HG03097 (cell line): ENCODE measurements around the gene LKAAEAR1.

Experiments
- ATAC-seq: cut with Tn5 transposase; IDR thresholded peaks from one replicate; pipeline ENCODE4 v1.9.1; 2021; ENCODE audit not compliant: unreplicated experiment, low FRiP score

LKAAEAR1 gene

DNA sequence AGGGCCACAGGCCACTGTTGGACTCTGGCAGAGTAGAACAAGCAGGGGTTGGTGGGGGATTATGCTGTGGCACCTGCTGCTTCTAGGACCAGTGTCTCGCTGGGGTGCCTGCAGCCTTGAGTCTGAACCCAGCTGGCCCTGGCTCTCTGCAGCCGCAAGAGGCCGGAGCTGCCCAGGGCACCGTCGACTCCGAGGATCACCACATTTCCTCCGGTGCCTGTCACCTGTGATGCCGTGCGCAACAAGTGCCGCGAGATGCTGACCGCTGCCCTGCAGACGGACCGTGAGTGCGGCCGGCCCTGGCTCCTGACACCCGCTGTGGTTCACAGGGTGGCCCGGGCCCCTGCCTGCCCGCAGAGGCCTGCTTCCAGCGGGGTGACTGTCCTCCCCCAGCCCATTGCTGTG lies 15.0 kb downstream of the LKAAEAR1 start:
- no peak for ATAC-seq

DNA sequence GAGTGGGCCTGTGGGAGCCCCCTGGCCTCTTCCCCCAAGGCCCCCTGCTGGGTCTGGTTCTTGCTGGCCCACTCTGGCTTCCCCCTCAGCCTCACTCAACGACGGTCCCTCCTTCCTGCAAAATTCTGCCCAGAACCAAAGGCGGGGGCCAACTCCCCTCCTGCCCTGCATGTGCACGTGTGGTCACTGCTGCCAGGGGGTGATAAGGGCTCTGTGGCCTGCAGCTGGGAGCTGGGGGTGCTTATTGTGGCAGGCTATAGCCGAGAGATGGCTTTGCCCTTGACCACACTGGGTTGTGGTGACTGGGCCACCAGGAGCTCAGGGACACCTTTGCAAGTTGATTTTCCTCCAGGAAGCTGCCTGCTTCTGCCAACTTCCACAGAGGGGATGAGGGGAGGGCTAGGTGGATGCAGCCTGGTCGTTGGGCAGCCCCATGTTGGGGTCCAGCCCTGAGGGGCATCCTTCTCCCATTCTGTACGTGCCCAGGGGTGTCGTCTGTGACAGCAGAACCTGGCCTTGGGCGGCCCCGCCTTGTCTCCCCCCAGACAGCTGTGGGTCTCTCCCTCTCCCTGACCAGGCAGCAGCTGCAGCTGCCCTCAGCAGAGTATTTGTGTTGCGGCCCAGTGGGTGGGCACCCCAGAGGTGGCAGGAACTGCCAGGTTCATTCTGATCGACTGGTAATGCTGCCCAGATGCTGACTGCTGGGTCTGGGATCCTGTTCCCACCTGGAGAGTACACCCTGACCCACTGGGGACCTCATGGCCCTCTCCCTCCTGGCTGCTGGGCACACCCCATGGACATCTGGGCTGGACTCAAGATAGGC lies 15.6 kb downstream of the LKAAEAR1 start:
- no peak for ATAC-seq

DNA sequence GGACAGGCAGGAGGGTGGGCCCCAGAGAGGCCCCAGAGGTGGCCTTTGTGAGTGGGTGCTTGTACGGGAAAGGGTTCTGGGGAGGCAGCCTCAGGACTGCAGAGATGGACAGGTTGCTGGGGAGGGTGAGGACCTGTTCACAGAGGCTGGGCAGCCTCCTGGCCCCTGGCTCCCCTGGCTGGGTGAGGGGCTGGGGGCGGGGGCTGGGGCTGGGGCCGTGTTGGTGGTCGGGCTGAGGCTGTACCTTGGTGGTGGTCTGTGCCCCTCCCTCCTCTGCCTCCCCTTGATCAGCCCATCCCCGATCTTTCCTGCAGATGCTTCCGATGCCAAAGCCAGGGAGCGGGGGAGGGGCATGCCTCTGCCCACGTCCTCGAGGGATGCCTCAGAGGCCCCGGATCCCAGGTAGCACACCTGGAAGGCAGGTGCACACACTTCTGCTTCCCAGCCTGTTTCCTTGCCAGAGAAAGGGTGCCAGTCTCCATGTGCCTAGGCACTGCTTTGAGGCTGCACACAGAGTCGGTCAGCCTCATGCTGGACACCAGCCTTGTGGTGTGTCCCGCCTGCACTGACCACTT lies 16.4 kb downstream of the LKAAEAR1 start:
- ATAC-seq, result no peak

DNA sequence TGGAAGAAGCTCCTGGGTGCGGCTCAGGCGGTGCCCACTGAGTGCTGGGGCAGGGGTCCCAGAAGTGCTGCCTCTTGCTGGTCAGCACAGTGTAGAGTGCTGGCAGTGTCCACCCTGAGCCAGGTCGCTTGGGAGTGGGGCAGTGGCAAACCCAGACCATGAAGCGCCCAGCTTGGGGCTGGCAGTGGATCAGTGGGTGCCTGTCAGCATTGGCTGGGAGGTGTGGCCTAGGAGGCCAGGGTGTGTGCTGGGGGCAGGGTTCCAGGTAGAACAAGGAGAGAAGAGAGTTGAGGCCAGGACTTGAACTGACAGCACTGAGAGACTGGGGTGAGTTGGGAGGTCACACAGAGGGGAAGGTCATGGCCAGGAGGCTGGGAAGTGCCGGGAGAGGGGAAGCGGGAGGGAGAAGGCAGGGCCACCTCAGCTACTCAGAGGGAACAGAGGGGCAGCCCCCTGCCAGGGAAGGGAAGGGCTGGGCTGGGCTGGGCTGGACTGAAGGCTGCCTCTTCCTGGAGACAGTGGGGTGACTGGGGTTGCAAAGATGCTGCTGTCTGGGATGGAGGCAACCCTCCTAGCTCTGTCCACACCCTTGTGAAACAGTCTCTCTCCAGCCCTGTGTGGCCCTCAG lies 17.1 kb downstream of the LKAAEAR1 start:
- no peak for ATAC-seq

DNA sequence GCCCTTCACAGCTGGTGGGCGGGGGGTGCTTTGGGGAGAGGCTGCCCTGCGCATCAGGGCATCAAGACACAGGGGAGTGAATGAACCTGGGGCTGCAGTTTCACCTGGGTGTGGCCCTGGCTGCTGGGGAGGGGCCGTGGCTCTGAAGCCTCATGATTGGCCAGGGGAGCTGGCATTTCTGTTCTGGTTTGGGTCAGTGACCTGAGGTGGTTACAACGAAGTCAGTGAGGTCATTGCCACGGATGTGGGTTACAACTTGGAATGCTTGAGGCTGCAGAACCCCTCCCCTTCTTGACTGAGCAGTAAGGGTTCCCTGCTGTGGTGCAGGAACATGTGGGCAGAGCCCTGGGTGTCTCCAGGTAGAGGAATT lies 18.2 kb downstream of the LKAAEAR1 start:
- ATAC-seq, result peak; percentile 42

DNA sequence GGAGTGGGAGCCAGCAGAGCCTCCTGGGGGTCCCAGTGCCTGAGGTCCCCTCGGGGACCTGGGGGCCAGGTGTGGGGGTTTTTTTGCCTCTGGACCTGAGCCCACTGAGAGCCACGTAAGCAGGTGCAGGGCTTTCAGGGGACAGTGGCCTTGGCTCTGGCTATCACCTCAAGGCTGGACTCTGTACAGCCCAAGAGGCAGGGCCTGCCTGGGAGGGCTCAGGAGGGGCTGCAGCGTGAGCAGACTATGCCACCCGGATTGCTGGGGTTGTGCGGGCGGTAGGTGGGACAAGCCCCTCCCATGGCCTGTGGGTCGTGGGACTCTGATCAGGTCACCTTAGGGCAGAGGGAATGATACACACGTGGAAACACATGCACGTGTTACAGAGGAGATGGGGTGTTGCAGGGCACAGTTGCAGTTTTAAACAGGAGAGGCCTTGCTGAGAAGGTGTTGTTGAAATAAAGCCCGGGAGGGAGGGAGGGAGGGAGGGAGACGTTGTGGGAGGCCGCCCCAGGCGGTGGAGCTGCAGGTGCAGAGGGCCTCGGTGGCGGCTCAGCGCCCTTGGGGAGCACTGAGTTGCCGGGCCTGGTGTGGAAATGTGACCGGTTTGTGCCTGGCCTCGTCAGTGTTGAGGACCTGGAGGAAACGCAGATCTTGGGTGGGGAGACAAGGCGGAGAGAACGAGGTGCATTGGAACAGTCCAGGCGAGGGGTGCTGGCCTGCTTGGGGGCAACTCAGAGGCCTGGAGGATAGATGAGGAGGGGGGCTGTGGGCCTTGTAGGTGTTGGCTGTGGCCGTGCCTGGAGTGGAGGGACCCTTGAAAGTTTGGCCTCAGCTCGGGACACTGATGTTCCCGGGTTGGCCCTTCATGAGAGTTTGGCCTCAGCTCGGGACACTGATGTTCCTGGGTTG lies 18.9 kb downstream of the LKAAEAR1 start:
- ATAC-seq, result no peak

DNA sequence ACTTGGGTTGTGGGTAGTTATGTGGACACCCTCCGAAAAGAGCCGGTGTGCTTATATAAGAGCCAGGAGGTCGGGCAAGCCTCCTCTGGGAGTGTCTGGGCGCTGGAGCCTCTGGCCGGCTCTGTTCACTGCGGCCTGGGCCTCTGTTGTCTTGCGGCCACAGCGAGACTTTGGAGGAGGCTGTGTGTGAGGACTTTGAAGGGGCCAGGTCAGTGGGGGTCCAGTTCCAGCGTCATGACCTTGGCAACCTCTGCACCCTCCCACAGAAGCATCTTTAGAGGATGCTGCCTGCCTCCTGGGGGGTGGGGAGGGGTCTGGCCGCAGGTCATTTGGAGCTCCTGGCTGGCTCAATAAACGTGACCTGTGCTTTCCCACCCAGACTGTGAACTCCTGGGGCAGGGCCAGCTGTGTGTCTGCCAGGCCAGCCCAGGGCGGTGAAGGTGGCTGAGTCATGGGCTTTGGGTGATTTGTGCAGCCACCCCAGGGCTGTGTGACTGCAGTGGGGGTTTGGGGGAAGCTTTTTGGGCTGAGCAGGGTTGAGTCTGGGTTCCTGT lies 20.0 kb downstream of the LKAAEAR1 start:
- no peak for ATAC-seq

DNA sequence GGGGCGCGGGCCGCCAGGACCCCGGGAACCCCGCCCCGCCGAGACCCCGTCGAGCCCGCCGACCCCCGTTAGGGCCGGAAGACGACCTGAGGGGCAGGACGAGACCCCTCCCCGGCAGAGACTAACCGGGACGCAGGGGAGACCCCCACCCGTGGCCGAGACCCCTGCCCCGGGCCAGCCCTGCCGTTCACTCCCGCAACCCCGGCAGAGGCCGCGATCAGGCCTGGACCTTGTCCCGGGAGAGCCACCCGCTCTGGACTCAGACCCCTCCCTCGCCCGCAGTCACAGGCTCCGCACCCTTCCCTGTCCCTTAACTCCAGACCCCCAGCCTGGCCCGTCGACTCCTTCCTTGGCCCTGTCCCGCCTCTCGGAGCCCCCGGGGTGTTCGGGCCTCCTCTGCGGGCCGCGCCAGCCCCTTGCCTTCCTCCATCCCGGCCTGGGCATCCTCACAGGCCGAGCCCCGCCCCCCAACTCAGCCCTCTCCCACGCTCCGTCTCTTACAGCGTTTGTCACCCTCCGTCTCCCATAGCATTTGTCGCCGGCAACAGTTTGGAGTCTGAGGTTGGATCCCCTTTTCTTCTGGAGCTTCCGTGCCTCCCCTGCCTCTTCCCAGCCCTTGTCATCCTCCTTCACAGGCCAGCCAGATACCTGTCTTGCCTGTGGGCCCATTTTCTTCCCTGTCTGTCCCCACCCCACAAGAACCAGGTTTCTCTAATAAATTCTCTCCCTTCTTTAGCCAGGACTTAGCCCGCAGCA lies 20.6 kb downstream of the LKAAEAR1 start:
- no peak for ATAC-seq

DNA sequence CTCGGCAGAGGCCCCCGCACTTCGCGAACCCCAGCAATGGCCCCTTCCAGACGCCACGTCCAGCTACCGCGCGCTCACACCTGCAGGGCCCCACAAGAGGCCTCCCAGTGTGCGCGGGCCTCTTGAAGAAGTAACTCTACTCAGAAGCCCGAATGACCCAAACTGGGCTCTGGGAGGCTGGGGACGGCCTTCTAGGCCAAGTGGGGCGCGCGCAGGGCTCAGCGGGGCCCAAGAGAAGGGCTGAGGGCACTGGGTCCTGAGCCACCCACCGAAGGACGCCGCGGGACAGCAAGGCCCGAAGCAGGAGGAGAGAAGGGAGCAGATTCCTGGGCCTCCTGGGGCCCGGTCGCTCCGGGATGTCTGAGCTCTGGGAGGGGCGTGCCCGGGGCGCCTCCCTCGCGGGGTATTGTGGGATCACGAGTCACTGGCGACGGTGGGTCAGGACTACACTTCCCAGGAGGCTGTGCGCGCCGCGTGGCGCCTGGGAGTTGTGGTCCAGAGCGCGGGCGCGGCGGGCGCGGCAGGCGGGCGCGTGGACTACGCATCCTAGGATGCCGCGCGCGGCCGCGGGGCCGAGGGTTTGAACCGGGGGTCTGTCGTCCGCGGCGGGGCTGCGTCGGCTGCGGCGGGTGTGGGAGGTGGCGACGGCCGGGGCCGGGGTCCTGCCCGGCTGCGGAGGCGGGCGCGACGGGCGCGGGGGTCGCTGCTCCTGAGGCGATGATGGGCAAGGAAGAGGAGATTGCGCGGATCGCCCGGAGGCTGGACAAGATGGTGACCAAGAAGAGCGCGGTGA lies 21.4 kb downstream of the LKAAEAR1 start, which contains the start of gene TCEA2:
Gene TCEA2 (plus strand): TSS at position 603 of the 793 bp plus-strand sequence. CDS start 115 bp downstream, at position 718.
- ATAC-seq, result peak; percentile 58

DNA sequence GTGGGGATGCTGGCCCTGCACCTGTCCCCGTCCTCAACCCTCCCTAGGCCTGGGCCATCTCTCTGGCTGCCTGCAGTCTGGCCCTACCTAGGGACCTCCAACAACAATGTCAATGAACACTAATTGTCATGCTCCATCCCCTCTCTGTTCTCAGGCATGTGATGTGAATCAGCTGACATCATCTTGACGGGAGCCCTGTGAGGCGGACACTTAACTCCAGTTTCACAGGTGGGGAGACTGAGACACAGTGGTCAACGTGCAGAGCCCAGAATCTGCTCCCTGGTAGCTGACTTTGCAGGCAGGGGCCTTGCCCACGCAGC lies 22.0 kb downstream of the LKAAEAR1 start:
- ATAC-seq, result no peak

DNA sequence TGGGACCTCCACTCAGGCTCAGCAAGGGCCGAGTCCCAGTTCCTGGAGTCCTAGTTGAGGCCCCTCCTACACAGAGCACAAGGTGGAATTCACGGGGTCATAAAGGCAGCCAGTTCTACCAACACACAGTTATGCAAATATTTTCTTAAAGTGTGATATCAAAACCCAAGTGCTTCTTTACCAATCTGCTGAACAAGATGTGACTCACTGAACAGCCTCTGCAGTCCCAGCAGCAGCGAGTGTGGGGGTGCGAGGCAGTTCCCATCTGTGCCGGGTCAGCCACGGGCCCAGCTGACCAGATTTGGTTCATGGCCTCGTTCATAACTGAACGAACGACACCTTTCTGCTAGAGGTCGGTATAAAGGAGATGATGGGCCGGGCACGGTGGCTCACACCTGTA lies 25.7 kb downstream of the LKAAEAR1 start:
- no peak for ATAC-seq

DNA sequence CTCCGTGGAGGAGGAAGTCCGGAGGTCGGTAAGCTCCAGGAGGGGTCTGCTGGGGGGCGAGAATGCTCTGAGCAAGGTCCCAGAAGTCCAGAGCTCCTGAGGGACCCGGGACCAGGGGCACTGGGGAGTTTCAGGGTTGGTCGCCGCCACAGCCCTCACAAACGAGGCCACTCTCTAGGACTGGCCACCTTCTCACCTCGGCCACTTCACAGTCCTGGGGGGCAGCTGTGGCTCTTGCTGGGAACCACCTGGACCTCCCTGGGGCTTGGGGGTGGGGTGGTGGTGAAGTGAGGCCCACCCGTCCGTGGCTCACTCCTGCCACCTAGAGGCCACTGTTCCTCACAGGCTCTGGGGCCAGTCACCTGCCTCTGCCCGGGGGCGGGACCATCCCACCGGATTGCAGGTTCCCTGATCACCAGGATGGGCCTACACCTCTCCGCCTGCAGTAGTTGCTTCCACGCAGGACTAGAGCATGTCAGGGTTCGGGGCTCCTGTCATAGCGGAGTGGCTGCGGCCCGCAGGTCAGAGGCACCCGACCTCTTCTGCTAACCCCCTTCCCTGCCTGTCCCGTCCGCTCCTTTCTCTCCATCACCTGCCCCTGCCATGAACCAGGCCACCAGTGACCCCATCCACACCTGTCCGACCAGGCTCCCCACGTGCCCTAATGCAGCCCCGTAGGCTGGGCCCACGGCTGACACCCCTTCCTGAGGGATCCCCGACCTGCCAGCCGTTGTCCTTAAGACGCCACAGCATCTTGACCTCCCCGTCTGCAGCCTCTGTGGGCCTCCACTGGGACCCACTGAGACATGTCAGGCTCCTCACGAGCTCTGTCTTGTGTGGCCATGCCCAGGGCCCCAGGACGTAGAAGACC lies 26.3 kb downstream of the LKAAEAR1 start:
- ATAC-seq, result no peak

DNA sequence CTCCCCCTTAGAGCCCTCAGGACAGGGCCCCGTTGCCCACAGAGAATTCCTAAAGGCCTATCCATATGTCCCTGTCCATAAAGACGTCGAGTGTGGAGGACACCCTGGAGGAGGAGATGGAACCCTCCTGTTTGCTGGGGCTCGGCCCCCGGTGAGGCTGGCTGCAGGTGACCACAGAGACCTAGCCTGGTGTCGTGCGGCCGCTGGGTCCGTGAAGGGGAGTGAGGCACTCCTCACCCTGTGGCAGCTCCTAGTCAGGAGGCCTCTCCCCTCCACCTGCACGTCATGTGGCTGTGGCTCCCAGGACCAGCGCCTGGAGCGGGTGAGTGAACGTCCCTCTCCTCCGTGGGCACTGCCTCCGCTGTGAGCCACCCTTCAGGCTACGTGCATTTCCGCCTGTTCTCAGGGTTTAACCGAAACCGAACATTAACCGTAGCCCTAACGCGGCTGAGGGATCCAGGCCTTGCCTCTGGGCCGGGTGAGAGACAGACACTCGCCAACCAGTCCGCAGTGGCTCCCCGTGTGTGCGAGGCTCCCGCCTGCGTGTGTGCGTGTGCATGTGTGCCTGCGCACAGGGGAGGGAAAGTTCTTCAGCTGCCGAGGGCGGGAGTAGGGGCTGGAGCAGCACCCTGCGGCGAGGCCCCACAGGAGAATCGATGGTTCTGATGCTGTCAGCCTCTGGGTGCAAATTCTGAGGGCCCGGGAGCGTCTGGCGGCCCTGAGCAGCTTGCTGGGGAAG lies 27.1 kb downstream of the LKAAEAR1 start:
- ATAC-seq, result no peak

DNA sequence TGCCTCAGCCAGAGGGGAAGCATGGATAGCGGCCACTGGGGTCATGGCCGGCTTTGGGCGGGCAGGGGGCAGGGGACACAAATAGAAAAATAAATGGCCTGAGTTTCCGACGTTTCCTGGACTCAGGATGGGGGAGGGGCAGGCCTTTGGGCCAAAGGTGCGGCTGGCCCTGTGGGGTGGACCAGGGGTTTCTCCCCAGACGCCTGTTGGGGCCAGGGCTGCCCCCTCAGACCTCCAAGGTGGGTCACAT lies 27.6 kb downstream of the LKAAEAR1 start:
- ATAC-seq, result no peak

DNA sequence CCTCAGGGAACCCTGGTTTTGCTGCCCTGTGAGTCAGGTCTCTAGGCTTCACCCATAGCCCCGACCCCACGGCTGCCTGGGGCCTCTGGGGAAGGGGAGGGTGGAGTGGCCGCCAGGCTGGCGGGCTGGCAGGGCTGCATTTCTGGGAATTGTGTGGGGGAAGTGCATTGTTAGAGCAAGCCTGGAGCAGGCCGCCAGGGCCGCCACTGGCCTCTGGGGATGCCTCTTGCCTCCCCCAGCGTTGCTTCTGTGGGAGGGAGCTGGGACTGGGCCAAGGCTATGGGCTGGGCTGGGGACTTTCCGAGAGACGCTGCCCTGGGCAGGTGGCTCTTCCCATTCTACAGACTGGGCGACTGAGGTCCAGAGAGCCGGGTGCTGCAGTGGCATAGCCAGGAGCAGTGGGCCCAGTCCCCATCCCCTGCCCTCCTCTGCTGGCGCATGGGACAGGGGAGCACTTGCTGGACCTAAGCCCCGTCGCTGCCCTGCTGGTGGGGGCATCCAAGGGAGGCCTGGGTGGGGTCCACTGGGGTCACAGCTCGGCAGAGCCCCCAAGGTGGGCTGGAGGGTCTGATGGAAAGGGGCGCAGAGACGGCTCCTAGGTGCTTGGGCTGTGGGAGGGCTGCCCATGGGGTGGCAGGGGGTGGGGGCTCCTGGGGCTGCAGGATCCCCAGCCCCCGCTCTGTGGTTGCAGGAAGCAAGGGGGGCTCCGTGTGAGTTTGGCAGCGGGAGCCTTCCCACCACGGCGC lies 28.1 kb downstream of the LKAAEAR1 start:
- no peak for ATAC-seq

DNA sequence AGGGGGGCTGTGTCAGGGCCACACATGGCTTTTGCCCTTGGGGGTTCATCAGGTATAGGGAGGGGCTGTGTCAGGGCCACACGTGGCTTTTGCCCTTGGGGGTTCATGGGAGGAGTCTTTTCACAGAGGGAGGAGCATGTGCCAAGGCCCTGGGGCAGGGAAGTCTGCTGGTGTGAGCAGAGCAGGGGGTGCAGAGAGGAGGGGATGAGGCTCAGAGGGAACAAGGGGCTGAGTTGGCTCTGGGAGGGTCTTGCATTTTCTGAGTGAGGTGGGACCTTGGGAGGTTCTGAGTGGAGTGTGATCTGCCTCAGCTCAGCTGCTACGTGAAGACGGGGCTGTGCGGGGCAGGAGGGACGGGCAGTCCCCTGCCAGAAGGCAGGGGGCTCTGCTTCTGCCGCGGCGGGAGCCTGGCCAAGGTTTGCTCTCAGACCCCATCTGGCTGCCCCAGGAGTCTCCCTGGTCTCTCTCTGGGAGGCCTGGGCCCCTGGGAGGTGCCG lies 28.8 kb downstream of the LKAAEAR1 start:
- no peak for ATAC-seq
